ENCODE data around the gene AK2.

The AK2 gene

GRCh38 chr1:33081554-33082305 lies 45.0 kb upstream of the AK2 start:
- no peak overlapping the region for H3K27ac ChIP-seq
- H3K4me2 ChIP-seq = peak overlapping the region; percentile 55; the same call in 1 of the 2 replicates
- peaks cover 6% of the 10 kb centered on the region for H3K4me1 ChIP-seq (ENCODE audit: low read depth, poor library complexity, severe bottlenecking)
- H3K36me3 ChIP-seq (ENCODE audit: insufficient read depth) = no peaks in the 10 kb centered on the region
- H3K9ac ChIP-seq = peak overlapping the region; percentile 15; the same call in 1 of the 2 replicates
- no peaks in the 10 kb centered on the region; the same call in 1 of the 2 replicates for H3K27me3 ChIP-seq (ENCODE audit: insufficient read depth, low read depth)
- H2AFZ ChIP-seq (ENCODE audit: low read depth) = peak overlapping the region; percentile 57
- no peak overlapping the region for H3K4me3 ChIP-seq (IDR thresholded peaks at IDR 0.05; ENCODE audit: insufficient read depth, low read depth, low read length)
- TF ChIP-seq, protein P1, sequence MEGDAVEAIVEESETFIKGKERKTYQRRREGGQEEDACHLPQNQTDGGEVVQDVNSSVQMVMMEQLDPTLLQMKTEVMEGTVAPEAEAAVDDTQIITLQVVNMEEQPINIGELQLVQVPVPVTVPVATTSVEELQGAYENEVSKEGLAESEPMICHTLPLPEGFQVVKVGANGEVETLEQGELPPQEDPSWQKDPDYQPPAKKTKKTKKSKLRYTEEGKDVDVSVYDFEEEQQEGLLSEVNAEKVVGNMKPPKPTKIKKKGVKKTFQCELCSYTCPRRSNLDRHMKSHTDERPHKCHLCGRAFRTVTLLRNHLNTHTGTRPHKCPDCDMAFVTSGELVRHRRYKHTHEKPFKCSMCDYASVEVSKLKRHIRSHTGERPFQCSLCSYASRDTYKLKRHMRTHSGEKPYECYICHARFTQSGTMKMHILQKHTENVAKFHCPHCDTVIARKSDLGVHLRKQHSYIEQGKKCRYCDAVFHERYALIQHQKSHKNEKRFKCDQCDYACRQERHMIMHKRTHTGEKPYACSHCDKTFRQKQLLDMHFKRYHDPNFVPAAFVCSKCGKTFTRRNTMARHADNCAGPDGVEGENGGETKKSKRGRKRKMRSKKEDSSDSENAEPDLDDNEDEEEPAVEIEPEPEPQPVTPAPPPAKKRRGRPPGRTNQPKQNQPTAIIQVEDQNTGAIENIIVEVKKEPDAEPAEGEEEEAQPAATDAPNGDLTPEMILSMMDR (conservative IDR thresholded peaks at IDR 0.05; ENCODE audit: low read depth, low read length) = no peak
- no peaks in the 10 kb centered on the region for H4K20me1 ChIP-seq (ENCODE audit: insufficient read depth)
- no peaks in the 10 kb centered on the region for H3K79me2 ChIP-seq (ENCODE audit: insufficient read depth, low read depth)

GRCh38 chr1:33080885-33081553 lies 44.3 kb upstream of the AK2 start, which contains the start of gene AZIN2:
AZIN2 (plus strand) TSS chr1:33081153; CDS start chr1:33082250, 1,097 bp downstream.
- H3K4me3 ChIP-seq (IDR thresholded peaks at IDR 0.05; ENCODE audit: insufficient read depth, low read depth, low read length) = peak within 1 kb of the TSS; percentile 26

DNA sequence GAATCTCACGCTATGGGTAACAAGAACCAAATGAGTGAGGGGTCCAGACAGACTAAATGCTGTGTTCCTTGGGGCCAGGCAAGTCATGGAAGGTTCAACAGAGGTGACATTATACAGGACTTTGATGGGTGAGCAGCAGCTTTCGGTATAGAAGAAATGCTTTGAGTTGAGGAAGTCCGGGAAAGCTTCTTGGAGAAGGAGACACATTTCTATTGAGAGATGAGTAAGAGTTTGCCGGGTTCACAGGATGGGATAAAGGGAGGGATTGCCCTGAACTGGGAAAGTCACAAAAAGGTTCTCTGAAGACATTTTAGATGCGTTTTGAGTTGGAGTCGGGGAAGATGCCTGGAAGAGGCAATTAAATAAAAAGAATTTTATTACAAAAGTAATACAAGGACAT lies 43.7 kb upstream of the AK2 start:
- Histone ChIP-seq H3K4me2 (peak overlapping the region; percentile 55), H3K9ac (no peak overlapping the region; the same call in 1 of the 2 replicates), H3K4me3 (IDR thresholded peaks at IDR 0.05; ENCODE audit: insufficient read depth, low read depth, low read length) (peak overlapping the region; percentile 26), H3K79me2 (ENCODE audit: insufficient read depth, low read depth) (no peaks in the 10 kb centered on the region), H4K20me1 (ENCODE audit: insufficient read depth) (no peaks in the 10 kb centered on the region), H3K36me3 (ENCODE audit: insufficient read depth) (no peaks in the 10 kb centered on the region), H3K27ac (no peak overlapping the region), H3K4me1 (ENCODE audit: low read depth, poor library complexity, severe bottlenecking) (peaks cover 6% of the 10 kb centered on the region), H3K27me3 (ENCODE audit: insufficient read depth, low read depth) (no peaks in the 10 kb centered on the region; the same call in 1 of the 2 replicates), H2AFZ (ENCODE audit: low read depth) (peak overlapping the region; percentile 57)
- TF ChIP-seq, protein P1 (conservative IDR thresholded peaks at IDR 0.05; ENCODE audit: low read depth, low read length) = no peak

More at GRCh38 chr1:33080885-33081553, 44.3 kb upstream of the AK2 start, which contains the start of gene AZIN2:
- no peak within 1 kb of the TSS for H3K27ac ChIP-seq
- peak within 1 kb of the TSS; percentile 15; the same call in 1 of the 2 replicates for H3K9ac ChIP-seq
- no peaks in the 10 kb centered on the region for H4K20me1 ChIP-seq (ENCODE audit: insufficient read depth)
- TF ChIP-seq, protein P1 (conservative IDR thresholded peaks at IDR 0.05; ENCODE audit: low read depth, low read length) = no peak
- no peaks in the 10 kb centered on the region; the same call in 1 of the 2 replicates for H3K27me3 ChIP-seq (ENCODE audit: insufficient read depth, low read depth)
- no peaks in the 10 kb centered on the region for H3K79me2 ChIP-seq (ENCODE audit: insufficient read depth, low read depth)
- no peaks in the 10 kb centered on the region for H3K36me3 ChIP-seq (ENCODE audit: insufficient read depth)
- H3K4me1 ChIP-seq (ENCODE audit: low read depth, poor library complexity, severe bottlenecking) = peaks cover 6% of the 10 kb centered on the region
- H3K4me2 ChIP-seq = peak within 1 kb of the TSS; percentile 55
- peak within 1 kb of the TSS; percentile 57 for H2AFZ ChIP-seq (ENCODE audit: low read depth)

DNA sequence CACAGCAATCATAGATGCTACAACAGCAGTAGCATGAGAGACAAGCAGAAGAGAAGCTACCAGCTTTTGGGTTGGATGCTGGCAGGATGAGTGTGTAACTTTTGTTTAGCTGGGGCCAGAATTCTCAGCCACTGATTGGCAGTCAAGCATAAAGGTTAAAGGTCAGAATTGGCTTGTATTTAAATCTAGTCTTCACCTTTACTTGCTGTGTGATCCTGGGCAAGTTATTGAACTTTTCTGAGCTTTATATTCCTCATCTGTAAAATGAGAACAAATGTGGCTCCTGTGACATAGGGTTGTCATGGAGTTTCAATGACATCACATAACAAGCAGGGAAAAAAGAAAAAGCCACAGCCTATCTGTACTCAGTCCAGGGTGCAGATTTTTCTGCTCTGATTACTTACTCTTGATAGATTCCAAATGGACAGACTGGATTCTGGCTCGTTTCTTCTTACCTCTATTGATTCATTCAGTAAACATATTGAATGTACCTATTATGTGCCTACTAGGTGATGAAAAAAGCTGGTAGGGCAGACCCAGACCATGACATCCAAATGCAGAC lies 41.4 kb upstream of the AK2 start:
- Histone ChIP-seq H3K4me1 (ENCODE audit: low read depth, poor library complexity, severe bottlenecking) (peaks cover 14% of the 10 kb centered on the region), H3K27me3 (ENCODE audit: insufficient read depth, low read depth) (no peaks in the 10 kb centered on the region; the same call in 1 of the 2 replicates), H3K4me2 (no peak overlapping the region), H4K20me1 (ENCODE audit: insufficient read depth) (no peaks in the 10 kb centered on the region), H3K79me2 (ENCODE audit: insufficient read depth, low read depth) (no peaks in the 10 kb centered on the region), H3K4me3 (IDR thresholded peaks at IDR 0.05; ENCODE audit: insufficient read depth, low read depth, low read length) (no peak overlapping the region), H3K36me3 (ENCODE audit: insufficient read depth) (no peaks in the 10 kb centered on the region), H3K27ac (no peak overlapping the region), H2AFZ (ENCODE audit: low read depth) (no peak overlapping the region), H3K9ac (no peak overlapping the region)
- TF ChIP-seq, protein P1 (conservative IDR thresholded peaks at IDR 0.05; ENCODE audit: low read depth, low read length) = no peak
